DOHH2 (cell line): ENCODE measurements around the gene C1orf87.

Experiments used
- CTCF ChIP-seq: fragments of 200-600 bp; sonication (generic); IDR thresholded peaks from one replicate; pipeline ENCODE4 v1.5.1; 2014; ENCODE audit warnings: antibody characterized with exemption, mild to moderate bottlenecking, low read depth, low read length; ENCODE audit not compliant: poor library complexity, severe bottlenecking
- EZH2phosphoT487 ChIP-seq: fragments of 200-600 bp; sonication (generic); IDR thresholded peaks from 2 replicates; pipeline ENCODE4 v1.6.1; 2017; ENCODE audit warnings: borderline replicate concordance, mild to moderate bottlenecking, antibody characterized with exemption, low read length, moderate library complexity, mixed read lengths

GRCh38 chr1:59978511-59978910 lies 95.1 kb downstream of the C1orf87 start:
- no peak for TF ChIP-seq CTCF
- TF ChIP-seq EZH2phosphoT487 = no peak
